ENCODE measurements around the gene ZGPAT.
"Not testable (repeated sequence)": the region's sequence is repeated elsewhere in the genome, so short reads cannot be mapped to it uniquely, and the experiment has no call there.

ZGPAT gene

GRCh38 chr20:63775096-63775978 is 67.5 kb downstream of the ZGPAT start:
- no peaks in the 10 kb centered on the region for H3K9me3 ChIP-seq (replicated peaks in 1 of 2; ENCODE audit: control insufficient read depth in 2 of 2, insufficient read depth in 1 of 2, low read depth in 1 of 2, low read length in 2 of 2)
- H3K4me1 ChIP-seq (ENCODE audit: control insufficient read depth in 2 of 2, insufficient read depth in 1 of 2, low read depth in 1 of 2, low read length in 2 of 2), result peaks cover 8 to 10% of the 10 kb centered on the region in 2 donors
- peak overlapping the region; percentile 22 for H3K14ac ChIP-seq (ENCODE audit: low read length)
- H3K4me3 ChIP-seq (ENCODE audit: low read length in 2 of 2), result peak overlapping the region; percentile 2 to 70
- peak overlapping the region; percentile 9 for H2BK120ac ChIP-seq (ENCODE audit: low read depth, low read length)
- peak overlapping the region; percentile 91 for H3K4me2 ChIP-seq (ENCODE audit: insufficient read depth, low read length, poor library complexity, severe bottlenecking)
- peak overlapping the region; percentile 16 for H2AK5ac ChIP-seq (ENCODE audit: low read depth, low read length)
- DNase-seq (ENCODE audit: low spot score), result peak; percentile 87
- no peak overlapping the region for H4K91ac ChIP-seq (ENCODE audit: low read depth, low read length, poor library complexity)
- peak overlapping the region; percentile 64 for H3K27ac ChIP-seq (replicated peaks; ENCODE audit: low read length)
- H2AFZ ChIP-seq (ENCODE audit: low read length), result peak overlapping the region; percentile 87
- H4K8ac ChIP-seq (ENCODE audit: low read depth, low read length), result no peak overlapping the region
- H2BK12ac ChIP-seq (ENCODE audit: low read length), result no peak overlapping the region
- no peak overlapping the region for H2BK5ac ChIP-seq (ENCODE audit: low read length)
- no peak overlapping the region for H3K4ac ChIP-seq (ENCODE audit: low read length)
- peaks cover 12% of the 10 kb centered on the region for H3K79me1 ChIP-seq (ENCODE audit: low read depth, low read length)
- peak overlapping the region; percentile 92 for H3K9ac ChIP-seq (ENCODE audit: low read depth, low read length, poor library complexity)
- WGBS, 2 donors (ENCODE audit: extremely low coverage in 2 of 2, insufficient read length in 2 of 2, insufficient replicate concordance in 1 of 2), result no CpG with 5 or more reads among the region's 67 CpGs
- peaks cover 0 to 31% of the 10 kb centered on the region in 2 donors for H3K36me3 ChIP-seq (replicated peaks in 1 of 2; ENCODE audit: control insufficient read depth in 2 of 2, insufficient read depth in 2 of 2, low read length in 2 of 2)
- no peak overlapping the region for H3K23ac ChIP-seq (ENCODE audit: low read depth, low read length, poor library complexity)
- H3K18ac ChIP-seq (ENCODE audit: low read length), result peak overlapping the region; percentile 71
- no peak overlapping the region for H2BK15ac ChIP-seq (ENCODE audit: low read length)
- no peaks in the 10 kb centered on the region for H3K27me3 ChIP-seq (ENCODE audit: control insufficient read depth in 3 of 3, insufficient read depth in 3 of 3, low read depth in 1 of 3, low read length in 3 of 3)

- H2AFZ ChIP-seq (ENCODE audit: low read length); H3K9me3 ChIP-seq (replicated peaks in 1 of 2; ENCODE audit: control insufficient read depth in 2 of 2, insufficient read depth in 1 of 2, low read depth in 1 of 2, low read length in 2 of 2); H3K27me3 ChIP-seq (ENCODE audit: control insufficient read depth in 3 of 3, insufficient read depth in 3 of 3, low read depth in 1 of 3, low read length in 3 of 3); H3K14ac ChIP-seq (ENCODE audit: low read length); H2BK15ac ChIP-seq (ENCODE audit: low read length); H3K4me1 ChIP-seq (ENCODE audit: control insufficient read depth in 2 of 2, insufficient read depth in 1 of 2, low read depth in 1 of 2, low read length in 2 of 2); H3K4me2 ChIP-seq (ENCODE audit: insufficient read depth, low read length, poor library complexity, severe bottlenecking); H3K23ac ChIP-seq (ENCODE audit: low read depth, low read length, poor library complexity); H2BK5ac ChIP-seq (ENCODE audit: low read length); H3K4ac ChIP-seq (ENCODE audit: low read length); DNase-seq (ENCODE audit: low spot score); H3K27ac ChIP-seq (replicated peaks; ENCODE audit: low read length); H4K8ac ChIP-seq (ENCODE audit: low read depth, low read length); H2BK120ac ChIP-seq (ENCODE audit: low read depth, low read length); H2BK12ac ChIP-seq (ENCODE audit: low read length); H2AK5ac ChIP-seq (ENCODE audit: low read depth, low read length); H3K9ac ChIP-seq (ENCODE audit: low read depth, low read length, poor library complexity); H4K91ac ChIP-seq (ENCODE audit: low read depth, low read length, poor library complexity); H3K4me3 ChIP-seq (ENCODE audit: low read length in 2 of 2); H3K79me1 ChIP-seq (ENCODE audit: low read depth, low read length); H3K18ac ChIP-seq (ENCODE audit: low read length): not testable (repeated sequence)
- peaks cover 0 to 21% of the 10 kb centered on the region in 2 donors for H3K36me3 ChIP-seq (replicated peaks in 1 of 2; ENCODE audit: control insufficient read depth in 2 of 2, insufficient read depth in 2 of 2, low read length in 2 of 2)
- WGBS, 2 donors (ENCODE audit: extremely low coverage in 2 of 2, insufficient read length in 2 of 2, insufficient replicate concordance in 1 of 2), result no CpG with 5 or more reads among the region's 23 CpGs
Observed at GRCh38 chr20:63776875-63777274, 69.0 kb downstream of the ZGPAT start.

- Histone ChIP-seq H2BK120ac (ENCODE audit: low read depth, low read length) (no peak overlapping the region), H3K14ac (ENCODE audit: low read length) (no peak overlapping the region), H2BK15ac (ENCODE audit: low read length) (no peak overlapping the region), H3K4ac (ENCODE audit: low read length) (no peak overlapping the region), H3K4me1 (ENCODE audit: control insufficient read depth in 2 of 2, insufficient read depth in 1 of 2, low read depth in 1 of 2, low read length in 2 of 2) (peaks cover 8 to 10% of the 10 kb centered on the region in 2 donors), H2AK5ac (ENCODE audit: low read depth, low read length) (no peak overlapping the region), H3K9ac (ENCODE audit: low read depth, low read length, poor library complexity) (no peak overlapping the region), H3K4me2 (ENCODE audit: insufficient read depth, low read length, poor library complexity, severe bottlenecking) (no peak overlapping the region), H3K9me3 (replicated peaks in 1 of 2; ENCODE audit: control insufficient read depth in 2 of 2, insufficient read depth in 1 of 2, low read depth in 1 of 2, low read length in 2 of 2) (no peaks in the 10 kb centered on the region), H2BK5ac (ENCODE audit: low read length) (no peak overlapping the region), H3K18ac (ENCODE audit: low read length) (no peak overlapping the region), H2AFZ (ENCODE audit: low read length) (no peak overlapping the region), H2BK12ac (ENCODE audit: low read length) (no peak overlapping the region), H3K36me3 (replicated peaks in 1 of 2; ENCODE audit: control insufficient read depth in 2 of 2, insufficient read depth in 2 of 2, low read length in 2 of 2) (peaks cover 0 to 21% of the 10 kb centered on the region in 2 donors), H3K23ac (ENCODE audit: low read depth, low read length, poor library complexity) (no peak overlapping the region), H4K91ac (ENCODE audit: low read depth, low read length, poor library complexity) (no peak overlapping the region), H4K8ac (ENCODE audit: low read depth, low read length) (no peak overlapping the region), H3K27me3 (ENCODE audit: control insufficient read depth in 3 of 3, insufficient read depth in 3 of 3, low read depth in 1 of 3, low read length in 3 of 3) (no peaks in the 10 kb centered on the region), H3K79me1 (ENCODE audit: low read depth, low read length) (peaks cover 12% of the 10 kb centered on the region), H3K27ac (replicated peaks; ENCODE audit: low read length) (no peak overlapping the region), H3K4me3 (ENCODE audit: low read length in 2 of 2) (no peak overlapping the region)
- DNase-seq (ENCODE audit: low spot score), result no peak
- no CpG with 5 or more reads among the region's 13 CpGs for WGBS, 2 donors (ENCODE audit: extremely low coverage in 2 of 2, insufficient read length in 2 of 2, insufficient replicate concordance in 1 of 2)
Observed at GRCh38 chr20:63777614-63778013, 69.8 kb downstream of the ZGPAT start.

- WGBS, 2 donors (ENCODE audit: extremely low coverage in 2 of 2, insufficient read length in 2 of 2, insufficient replicate concordance in 1 of 2), result no CpG with 5 or more reads among the region's 19 CpGs
Observed at GRCh38 chr20:63778034-63778752, 70.4 kb downstream of the ZGPAT start.

More at GRCh38 chr20:63778034-63778752, 70.4 kb downstream of the ZGPAT start:
- H2BK12ac ChIP-seq (ENCODE audit: low read length), result no peak overlapping the region
- H2BK120ac ChIP-seq (ENCODE audit: low read depth, low read length), result no peak overlapping the region
- no peak overlapping the region for H3K4me3 ChIP-seq (ENCODE audit: low read length in 2 of 2)
- peaks cover 8 to 10% of the 10 kb centered on the region in 2 donors for H3K4me1 ChIP-seq (ENCODE audit: control insufficient read depth in 2 of 2, insufficient read depth in 1 of 2, low read depth in 1 of 2, low read length in 2 of 2)
- H3K27me3 ChIP-seq (ENCODE audit: control insufficient read depth in 3 of 3, insufficient read depth in 3 of 3, low read depth in 1 of 3, low read length in 3 of 3), result no peaks in the 10 kb centered on the region
- H2AK5ac ChIP-seq (ENCODE audit: low read depth, low read length), result no peak overlapping the region
- DNase-seq (ENCODE audit: low spot score), result no peak
- peaks cover 10% of the 10 kb centered on the region for H3K79me1 ChIP-seq (ENCODE audit: low read depth, low read length)
- H2BK5ac ChIP-seq (ENCODE audit: low read length), result no peak overlapping the region
- peaks cover 0 to 21% of the 10 kb centered on the region in 2 donors for H3K36me3 ChIP-seq (replicated peaks in 1 of 2; ENCODE audit: control insufficient read depth in 2 of 2, insufficient read depth in 2 of 2, low read length in 2 of 2)
- H3K14ac ChIP-seq (ENCODE audit: low read length), result no peak overlapping the region
- no peak overlapping the region for H3K27ac ChIP-seq (replicated peaks; ENCODE audit: low read length)
- H3K4ac ChIP-seq (ENCODE audit: low read length), result no peak overlapping the region
- H4K8ac ChIP-seq (ENCODE audit: low read depth, low read length), result no peak overlapping the region
- no peak overlapping the region for H2AFZ ChIP-seq (ENCODE audit: low read length)
- H3K18ac ChIP-seq (ENCODE audit: low read length), result no peak overlapping the region
- no peaks in the 10 kb centered on the region for H3K9me3 ChIP-seq (replicated peaks in 1 of 2; ENCODE audit: control insufficient read depth in 2 of 2, insufficient read depth in 1 of 2, low read depth in 1 of 2, low read length in 2 of 2)
- no peak overlapping the region for H4K91ac ChIP-seq (ENCODE audit: low read depth, low read length, poor library complexity)
- H3K23ac ChIP-seq (ENCODE audit: low read depth, low read length, poor library complexity), result peak overlapping the region; percentile 91
- H3K4me2 ChIP-seq (ENCODE audit: insufficient read depth, low read length, poor library complexity, severe bottlenecking), result no peak overlapping the region
- no peak overlapping the region for H2BK15ac ChIP-seq (ENCODE audit: low read length)
- no peak overlapping the region for H3K9ac ChIP-seq (ENCODE audit: low read depth, low read length, poor library complexity)

Data from neuronal stem cell (in vitro differentiated cells).